ENCODE results near the gene DEFB108B. TPM values are rescaled to one million over a fixed set of nuclear protein-coding genes. Genes with fewer than 3 reads are reported as not detected.
A peak's percentile ranks its signal among the peaks of the same experiment; 100 is the strongest.
"Not testable (repeated sequence)": the region's sequence is repeated elsewhere in the genome, so short reads cannot be mapped to it uniquely, and the experiment has no call there.

Gene DEFB108B
- polyA plus RNA-seq, 4 donors = not detected

GRCh38 chr11:71802874-71803273 is 30.1 kb upstream of the DEFB108B start:
- H3K27ac ChIP-seq (ENCODE audit: low read depth in 1 of 3, low read length in 2 of 3); H3K27me3 ChIP-seq (ENCODE audit: control insufficient read depth in 3 of 3, insufficient read depth in 3 of 3, low read length in 3 of 3); DNase-seq; H3K9me3 ChIP-seq (ENCODE audit: control insufficient read depth in 2 of 2, insufficient read depth in 1 of 2, low read depth in 1 of 2, low read length in 1 of 2); H3K36me3 ChIP-seq (ENCODE audit: control insufficient read depth in 3 of 3, insufficient read depth in 2 of 3, low read depth in 1 of 3, low read length in 3 of 3); FAIRE-seq; H3K4me3 ChIP-seq (ENCODE audit: low read depth in 1 of 3, low read length in 3 of 3); H3K4me1 ChIP-seq (ENCODE audit: control insufficient read depth in 3 of 3, insufficient read depth in 2 of 3, low read depth in 1 of 3, low read length in 2 of 3): not testable (repeated sequence)
- 78 to 80% (median 80%) methylated on average over 7 of the region's 7 CpGs for WGBS, 3 donors

DNA sequence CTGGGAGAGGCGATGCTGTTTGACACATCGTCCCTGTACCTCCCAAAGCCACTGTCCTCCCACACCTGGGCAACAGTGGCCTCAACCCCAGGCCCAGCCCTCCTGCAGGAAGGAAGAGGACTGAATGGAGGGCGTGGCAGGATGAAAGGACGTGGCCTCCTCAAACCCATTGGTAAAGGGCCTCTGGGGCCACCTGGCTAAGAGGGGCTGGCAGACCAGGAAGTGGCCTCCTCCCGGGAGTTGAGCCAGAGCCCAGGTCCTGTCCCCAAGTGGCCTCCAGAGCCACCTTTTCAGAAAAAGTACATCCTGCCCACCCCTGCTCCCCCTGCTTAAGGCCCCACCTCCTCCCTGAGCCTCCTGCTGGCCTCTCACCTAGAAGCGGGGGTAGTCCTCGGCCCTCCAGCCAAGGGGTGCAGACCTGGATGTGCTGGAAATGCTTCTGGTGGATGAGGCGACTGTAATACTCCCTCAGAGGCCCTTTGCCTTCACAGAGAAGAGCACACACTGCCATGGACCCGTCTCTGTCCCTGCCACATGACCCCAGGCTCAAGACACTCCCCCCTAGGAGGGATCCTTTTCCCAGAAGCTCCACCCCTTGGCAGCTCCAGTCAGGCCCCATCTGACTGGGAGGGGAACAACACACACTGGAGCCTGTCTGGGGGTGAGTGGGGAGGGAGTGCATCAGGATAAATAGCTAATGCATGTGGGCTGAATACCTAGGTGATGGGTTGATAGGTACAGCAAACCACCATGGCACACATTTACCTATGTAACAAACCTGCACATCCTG is 28.6 kb upstream of the DEFB108B start:
- not testable (repeated sequence) for FAIRE-seq; DNase-seq; H3K9me3 ChIP-seq (ENCODE audit: control insufficient read depth in 2 of 2, insufficient read depth in 1 of 2, low read depth in 1 of 2, low read length in 1 of 2); H3K4me3 ChIP-seq (ENCODE audit: low read depth in 1 of 3, low read length in 3 of 3); H3K36me3 ChIP-seq (ENCODE audit: control insufficient read depth in 3 of 3, insufficient read depth in 2 of 3, low read depth in 1 of 3, low read length in 3 of 3); H3K4me1 ChIP-seq (ENCODE audit: control insufficient read depth in 3 of 3, insufficient read depth in 2 of 3, low read depth in 1 of 3, low read length in 2 of 3); H3K27ac ChIP-seq (ENCODE audit: low read depth in 1 of 3, low read length in 2 of 3); H3K27me3 ChIP-seq (ENCODE audit: control insufficient read depth in 3 of 3, insufficient read depth in 3 of 3, low read length in 3 of 3)
- WGBS, 3 donors = 61 to 72% (median 72%) methylated on average over 6 to 9 of the region's 9 CpGs

GRCh38 chr11:71812529-71812928 is 20.5 kb upstream of the DEFB108B start:
- 80 to 90% (median 85%) methylated on average over 3 of the region's 3 CpGs for WGBS, 3 donors
- not testable (repeated sequence) for H3K4me3 ChIP-seq (ENCODE audit: low read depth in 1 of 3, low read length in 3 of 3); H3K4me1 ChIP-seq (ENCODE audit: control insufficient read depth in 3 of 3, insufficient read depth in 2 of 3, low read depth in 1 of 3, low read length in 2 of 3); DNase-seq; FAIRE-seq; H3K9me3 ChIP-seq (ENCODE audit: control insufficient read depth in 2 of 2, insufficient read depth in 1 of 2, low read depth in 1 of 2, low read length in 1 of 2); H3K36me3 ChIP-seq (ENCODE audit: control insufficient read depth in 3 of 3, insufficient read depth in 2 of 3, low read depth in 1 of 3, low read length in 3 of 3); H3K27ac ChIP-seq (ENCODE audit: low read depth in 1 of 3, low read length in 2 of 3); H3K27me3 ChIP-seq (ENCODE audit: control insufficient read depth in 3 of 3, insufficient read depth in 3 of 3, low read length in 3 of 3)

GRCh38 chr11:71813481-71814355 is 19.3 kb upstream of the DEFB108B start:
- not testable (repeated sequence) for H3K36me3 ChIP-seq (ENCODE audit: control insufficient read depth in 3 of 3, insufficient read depth in 2 of 3, low read depth in 1 of 3, low read length in 3 of 3); H3K9me3 ChIP-seq (ENCODE audit: control insufficient read depth in 2 of 2, insufficient read depth in 1 of 2, low read depth in 1 of 2, low read length in 1 of 2); H3K27me3 ChIP-seq (ENCODE audit: control insufficient read depth in 3 of 3, insufficient read depth in 3 of 3, low read length in 3 of 3); FAIRE-seq; H3K4me1 ChIP-seq (ENCODE audit: control insufficient read depth in 3 of 3, insufficient read depth in 2 of 3, low read depth in 1 of 3, low read length in 2 of 3)
- Histone ChIP-seq H3K4me3 (ENCODE audit: low read depth in 1 of 3, low read length in 3 of 3) (peak overlapping the region; percentile 36 to 52 (median 40)), H3K27ac (ENCODE audit: low read depth in 1 of 3, low read length in 2 of 3) (peak overlapping the region in 1 of 3 donors; percentile 65)
- WGBS, 3 donors = 4 to 11% (median 5%) methylated on average over 22 to 46 of the region's 46 CpGs
- DNase-seq = peak; percentile 71 to 81

DNA sequence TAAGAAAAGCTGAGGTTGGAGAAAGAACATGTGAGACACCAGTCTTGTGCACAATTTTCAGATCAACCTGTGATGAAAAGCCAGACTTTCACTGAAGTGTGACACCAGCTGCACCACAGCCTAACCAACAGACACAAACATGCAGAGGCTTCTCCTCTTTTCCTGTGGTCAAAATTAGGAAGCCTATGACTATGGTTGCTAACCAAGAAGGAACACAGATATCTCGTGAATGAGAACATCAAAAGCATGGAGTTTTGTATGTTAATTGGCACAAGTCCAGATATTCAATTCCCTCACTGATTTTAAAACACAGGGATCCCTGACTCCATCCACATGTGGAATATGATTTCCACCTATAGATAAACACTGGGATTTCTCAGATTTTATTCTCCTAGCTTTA is 11.5 kb upstream of the DEFB108B start:
- not testable (repeated sequence) for H3K4me1 ChIP-seq (ENCODE audit: control insufficient read depth in 3 of 3, insufficient read depth in 2 of 3, low read depth in 1 of 3, low read length in 2 of 3); H3K4me3 ChIP-seq (ENCODE audit: low read depth in 1 of 3, low read length in 3 of 3); DNase-seq; FAIRE-seq; H3K27ac ChIP-seq (ENCODE audit: low read depth in 1 of 3, low read length in 2 of 3); H3K9me3 ChIP-seq (ENCODE audit: control insufficient read depth in 2 of 2, insufficient read depth in 1 of 2, low read depth in 1 of 2, low read length in 1 of 2); H3K36me3 ChIP-seq (ENCODE audit: control insufficient read depth in 3 of 3, insufficient read depth in 2 of 3, low read depth in 1 of 3, low read length in 3 of 3); H3K27me3 ChIP-seq (ENCODE audit: control insufficient read depth in 3 of 3, insufficient read depth in 3 of 3, low read length in 3 of 3)
- WGBS, 3 donors = 17 to 34% (median 30%) methylated on average over 1 of the region's 1 CpG

- not testable (repeated sequence) for H3K4me3 ChIP-seq (ENCODE audit: low read depth in 1 of 3, low read length in 3 of 3); FAIRE-seq; DNase-seq; H3K36me3 ChIP-seq (ENCODE audit: control insufficient read depth in 3 of 3, insufficient read depth in 2 of 3, low read depth in 1 of 3, low read length in 3 of 3); H3K27ac ChIP-seq (ENCODE audit: low read depth in 1 of 3, low read length in 2 of 3); H3K4me1 ChIP-seq (ENCODE audit: control insufficient read depth in 3 of 3, insufficient read depth in 2 of 3, low read depth in 1 of 3, low read length in 2 of 3); H3K9me3 ChIP-seq (ENCODE audit: control insufficient read depth in 2 of 2, insufficient read depth in 1 of 2, low read depth in 1 of 2, low read length in 1 of 2); H3K27me3 ChIP-seq (ENCODE audit: control insufficient read depth in 3 of 3, insufficient read depth in 3 of 3, low read length in 3 of 3)
- 89 to 97% (median 95%) methylated on average over 3 of the region's 3 CpGs for WGBS, 3 donors
Observed at GRCh38 chr11:71829247-71829646, 3.8 kb upstream of the DEFB108B start.

- H3K27ac ChIP-seq (ENCODE audit: low read depth in 1 of 3, low read length in 2 of 3); H3K27me3 ChIP-seq (ENCODE audit: control insufficient read depth in 3 of 3, insufficient read depth in 3 of 3, low read length in 3 of 3); H3K9me3 ChIP-seq (ENCODE audit: control insufficient read depth in 2 of 2, insufficient read depth in 1 of 2, low read depth in 1 of 2, low read length in 1 of 2); FAIRE-seq; H3K4me1 ChIP-seq (ENCODE audit: control insufficient read depth in 3 of 3, insufficient read depth in 2 of 3, low read depth in 1 of 3, low read length in 2 of 3); H3K36me3 ChIP-seq (ENCODE audit: control insufficient read depth in 3 of 3, insufficient read depth in 2 of 3, low read depth in 1 of 3, low read length in 3 of 3); H3K4me3 ChIP-seq (ENCODE audit: low read depth in 1 of 3, low read length in 3 of 3); DNase-seq: not testable (repeated sequence)
- 71 to 88% (median 71%) methylated on average over 3 of the region's 3 CpGs for WGBS, 3 donors
Observed at GRCh38 chr11:71829686-71830085, 3.3 kb upstream of the DEFB108B start.

GRCh38 chr11:71842720-71843119 is 9.7 kb downstream of the DEFB108B start:
- H3K9me3 ChIP-seq (ENCODE audit: control insufficient read depth in 2 of 2, insufficient read depth in 1 of 2, low read depth in 1 of 2, low read length in 1 of 2); H3K4me3 ChIP-seq (ENCODE audit: low read depth in 1 of 3, low read length in 3 of 3); H3K27ac ChIP-seq (ENCODE audit: low read depth in 1 of 3, low read length in 2 of 3); DNase-seq; H3K4me1 ChIP-seq (ENCODE audit: control insufficient read depth in 3 of 3, insufficient read depth in 2 of 3, low read depth in 1 of 3, low read length in 2 of 3); H3K27me3 ChIP-seq (ENCODE audit: control insufficient read depth in 3 of 3, insufficient read depth in 3 of 3, low read length in 3 of 3); H3K36me3 ChIP-seq (ENCODE audit: control insufficient read depth in 3 of 3, insufficient read depth in 2 of 3, low read depth in 1 of 3, low read length in 3 of 3); FAIRE-seq: not testable (repeated sequence)
- 90 to 97% (median 93%) methylated on average over 6 of the region's 6 CpGs for WGBS, 3 donors

Measured in small intestine (tissue), 7 donors.